ENCODE results near the gene PTGER4. TPM values are rescaled to one million over a fixed set of nuclear protein-coding genes. Genes with fewer than 3 reads are reported as not detected.

PTGER4 gene
- total RNA-seq, 1 experiment from 2014 or later: 28.5 TPM

DNA sequence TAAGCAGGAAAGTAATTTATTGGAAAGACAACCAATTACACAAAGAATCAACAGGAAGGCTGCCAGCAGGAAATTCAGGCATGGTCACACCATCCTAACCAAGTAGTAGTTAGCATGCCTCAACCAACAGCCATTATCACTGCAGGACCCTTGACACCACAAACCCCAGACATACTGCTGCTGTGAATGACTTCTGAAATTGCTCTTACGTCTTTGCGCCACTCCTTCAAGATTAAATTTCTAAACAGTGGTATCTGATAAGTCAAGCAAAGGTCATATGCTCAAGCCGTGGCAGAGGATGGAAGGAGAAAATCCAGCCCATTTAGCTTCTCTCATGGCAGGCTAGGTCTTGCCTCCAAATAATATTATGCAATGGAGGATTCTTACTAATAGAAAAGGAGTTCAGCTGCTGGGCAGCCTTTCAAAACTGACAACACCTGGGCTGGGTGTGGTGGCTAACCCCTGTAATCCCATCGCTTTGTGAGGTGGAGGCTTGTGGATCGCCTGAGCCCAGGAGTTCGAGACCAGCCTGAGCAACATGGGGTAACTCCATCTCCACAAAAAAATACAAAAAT, 5.0 kb upstream of the PTGER4 start:
- no TSS peak for BruUV-seq (replicated peaks)
- H3K27ac Mint-ChIP-seq (ENCODE audit: unreplicated experiment): no peak overlapping the region
- CTCF ChIA-PET: no interaction called here
- H3K36me3 Mint-ChIP-seq (ENCODE audit: insufficient read depth, unreplicated experiment): peaks cover 19% of the 10 kb centered on the region
- no peak for TF ChIP-seq CTCF (IDR thresholded peaks at IDR 0.05; ENCODE audit: unreplicated experiment)
- no peaks in the 10 kb centered on the region for H3K9me3 Mint-ChIP-seq (ENCODE audit: low read depth, unreplicated experiment)
- H3K4me1 Mint-ChIP-seq (ENCODE audit: low read depth, unreplicated experiment): peaks cover 14% of the 10 kb centered on the region
- intact Hi-C loops (cut with micrococcal nuclease; ENCODE audit: unreplicated experiment): no loop called here
- no peak overlapping the region for H3K4me3 Mint-ChIP-seq (ENCODE audit: low read depth, unreplicated experiment)
- no peaks in the 10 kb centered on the region for H3K27me3 Mint-ChIP-seq (ENCODE audit: unreplicated experiment)
- no peak for DNase-seq

GRCh38 chr5:40675396-40676133, 4.2 kb upstream of the PTGER4 start:
- no peak overlapping the region for H3K27ac Mint-ChIP-seq (ENCODE audit: unreplicated experiment)
- peaks cover 28% of the 10 kb centered on the region for H3K36me3 Mint-ChIP-seq (ENCODE audit: insufficient read depth, unreplicated experiment)
- H3K4me3 Mint-ChIP-seq (ENCODE audit: low read depth, unreplicated experiment): no peak overlapping the region
- no peaks in the 10 kb centered on the region for H3K9me3 Mint-ChIP-seq (ENCODE audit: low read depth, unreplicated experiment)
- no peaks in the 10 kb centered on the region for H3K27me3 Mint-ChIP-seq (ENCODE audit: unreplicated experiment)
- no peak for TF ChIP-seq CTCF (IDR thresholded peaks at IDR 0.05; ENCODE audit: unreplicated experiment)
- CTCF ChIA-PET: no interaction called here
- BruUV-seq (replicated peaks): no TSS peak
- DNase-seq: no peak
- intact Hi-C loops (cut with micrococcal nuclease; ENCODE audit: unreplicated experiment): no loop called here
- H3K4me1 Mint-ChIP-seq (ENCODE audit: low read depth, unreplicated experiment): peaks cover 14% of the 10 kb centered on the region

DNA sequence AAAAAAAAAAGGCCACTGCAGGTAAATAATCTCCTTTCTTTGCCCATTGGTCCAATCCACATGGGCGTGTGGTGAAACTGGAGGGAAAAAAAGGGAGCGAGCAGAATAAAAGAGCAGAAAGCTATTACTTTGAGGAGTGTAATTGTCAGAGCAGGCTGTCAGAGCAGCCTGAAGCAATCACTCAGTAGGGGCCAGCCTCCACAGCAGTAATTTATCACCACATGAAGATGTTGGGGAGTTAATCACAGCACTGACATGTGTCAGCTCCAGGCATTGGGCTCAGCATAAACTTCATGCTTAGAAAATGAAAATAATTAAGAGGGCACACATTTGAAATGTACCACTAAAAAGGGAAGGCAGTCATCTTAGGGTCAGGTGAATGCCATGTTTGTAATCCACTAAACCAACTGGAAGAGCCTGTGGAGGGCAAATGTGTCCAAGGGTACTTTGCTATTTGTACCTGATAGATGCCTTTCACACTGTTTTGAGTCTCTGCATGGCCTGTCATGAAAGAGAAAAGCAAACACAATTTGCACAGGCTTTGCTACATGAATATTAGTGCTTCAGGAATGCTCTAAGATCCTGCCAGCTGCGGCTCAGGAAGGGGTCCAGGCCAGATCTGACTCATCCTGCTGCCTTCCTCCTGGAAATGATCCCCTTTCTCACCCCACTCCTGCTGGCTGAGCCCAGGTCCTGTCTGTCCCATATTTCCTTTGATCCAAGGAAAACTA, 2.9 kb upstream of the PTGER4 start:
- intact Hi-C loops (cut with micrococcal nuclease; ENCODE audit: unreplicated experiment): no loop called here
- no TSS peak for BruUV-seq (replicated peaks)
- no peaks in the 10 kb centered on the region for H3K27me3 Mint-ChIP-seq (ENCODE audit: unreplicated experiment)
- H3K4me3 Mint-ChIP-seq (ENCODE audit: low read depth, unreplicated experiment): peak overlapping the region; percentile 21
- peaks cover 14% of the 10 kb centered on the region for H3K4me1 Mint-ChIP-seq (ENCODE audit: low read depth, unreplicated experiment)
- DNase-seq: peak; percentile 24
- H3K27ac Mint-ChIP-seq (ENCODE audit: unreplicated experiment): peak overlapping the region; percentile 52
- peaks cover 40% of the 10 kb centered on the region for H3K36me3 Mint-ChIP-seq (ENCODE audit: insufficient read depth, unreplicated experiment)
- no peak for TF ChIP-seq CTCF (IDR thresholded peaks at IDR 0.05; ENCODE audit: unreplicated experiment)
- no peaks in the 10 kb centered on the region for H3K9me3 Mint-ChIP-seq (ENCODE audit: low read depth, unreplicated experiment)
- CTCF ChIA-PET: no interaction called here

- H3K4me1 Mint-ChIP-seq (ENCODE audit: low read depth, unreplicated experiment): peaks cover 14% of the 10 kb centered on the region
- BruUV-seq (replicated peaks): no TSS peak
- peak overlapping the region; percentile 52 for H3K27ac Mint-ChIP-seq (ENCODE audit: unreplicated experiment)
- intact Hi-C loops (cut with micrococcal nuclease; ENCODE audit: unreplicated experiment): no loop called here
- no peaks in the 10 kb centered on the region for H3K9me3 Mint-ChIP-seq (ENCODE audit: low read depth, unreplicated experiment)
- DNase-seq: no peak
- peak overlapping the region; percentile 21 for H3K4me3 Mint-ChIP-seq (ENCODE audit: low read depth, unreplicated experiment)
- H3K27me3 Mint-ChIP-seq (ENCODE audit: unreplicated experiment): no peaks in the 10 kb centered on the region
- CTCF ChIA-PET: interaction anchor here (0.7 kb wide), 1 partner anchor 159 kb away, joined by 3 read pairs; no protein-coding TSS in a partner anchor
- TF ChIP-seq CTCF (IDR thresholded peaks at IDR 0.05; ENCODE audit: unreplicated experiment): no peak
- H3K36me3 Mint-ChIP-seq (ENCODE audit: insufficient read depth, unreplicated experiment): peaks cover 46% of the 10 kb centered on the region
Observed at GRCh38 chr5:40677456-40677855, 2.3 kb upstream of the PTGER4 start.
